GM19043 (cell line): ENCODE data around the gene NAV2.
"Not testable (repeated sequence)": the region's sequence is repeated elsewhere in the genome, so short reads cannot be mapped to it uniquely, and the experiment has no call there.

Source experiments
- ATAC-seq: cut with Tn5 transposase; IDR thresholded peaks from one replicate; pipeline ENCODE4 v1.9.1; 2021; ENCODE audit warnings: low read depth; ENCODE audit not compliant: unreplicated experiment

Gene NAV2

GRCh38 chr11:19959210-19959609 is 246.6 kb downstream of the NAV2 start:
- no peak for ATAC-seq

GRCh38 chr11:19959648-19960059 is 247.0 kb downstream of the NAV2 start:
- ATAC-seq: no peak

GRCh38 chr11:19960410-19960809 is 247.8 kb downstream of the NAV2 start:
- not testable (repeated sequence) for ATAC-seq

- ATAC-seq: no peak
Measured at GRCh38 chr11:19961225-19961624, 248.6 kb downstream of the NAV2 start.

- no peak for ATAC-seq
Measured at GRCh38 chr11:19962053-19962800, 249.6 kb downstream of the NAV2 start.

- no peak for ATAC-seq
Measured at GRCh38 chr11:19962801-19963175, 250.2 kb downstream of the NAV2 start.

- no peak for ATAC-seq
Measured at GRCh38 chr11:19963697-19964387, 251.2 kb downstream of the NAV2 start.

- no peak for ATAC-seq
Measured at GRCh38 chr11:19966441-19966840, 253.8 kb downstream of the NAV2 start.

- ATAC-seq: no peak
Measured at GRCh38 chr11:19966927-19967326, 254.3 kb downstream of the NAV2 start.

GRCh38 chr11:19967787-19968186 is 255.2 kb downstream of the NAV2 start:
- no peak for ATAC-seq

- no peak for ATAC-seq
Measured at GRCh38 chr11:19968860-19969259, 256.2 kb downstream of the NAV2 start.

GRCh38 chr11:19970944-19971343 is 258.3 kb downstream of the NAV2 start:
- ATAC-seq: no peak

GRCh38 chr11:19972091-19972490 is 259.5 kb downstream of the NAV2 start:
- ATAC-seq: no peak

GRCh38 chr11:19972651-19973050 is 260.0 kb downstream of the NAV2 start:
- ATAC-seq: no peak

- no peak for ATAC-seq
Measured at GRCh38 chr11:19973136-19973635, 260.5 kb downstream of the NAV2 start.

GRCh38 chr11:19974886-19975285 is 262.2 kb downstream of the NAV2 start:
- ATAC-seq: no peak

GRCh38 chr11:19975414-19975990 is 262.9 kb downstream of the NAV2 start:
- ATAC-seq: no peak

- ATAC-seq: no peak
Measured at GRCh38 chr11:19976281-19976941, 263.8 kb downstream of the NAV2 start.

GRCh38 chr11:19977941-19978340 is 265.3 kb downstream of the NAV2 start:
- no peak for ATAC-seq

- ATAC-seq: peak; percentile 66
Measured at GRCh38 chr11:19978668-19979518, 266.3 kb downstream of the NAV2 start.
